Adipose tissue (tissue), 3 donors: ENCODE data around the gene COL18A1. TPM values are rescaled to one million over a fixed set of nuclear protein-coding genes. Genes with fewer than 3 reads are reported as not detected.

Source experiments
- H3K27ac ChIP-seq: one replicate; pipeline ENCODE4 v1.5.1; 2013; ENCODE audit warnings: low read depth, low read length
- WGBS, 3 donors: extraction: QIAGEN DNeasy Blood & Tissue Kit; methylation state at CpG; one replicate each; pipeline ENCODE4 v1.1.7; 2013; 5-methylcytosine and 5-hydroxymethylcytosine counted together
- polyA plus RNA-seq, 3 donors: library from polyadenylated mRNA; stranded (reverse); fragments of 200-250 nt; gene quantifications; one replicate each; pipeline ENCODE4 v1.2.3, GENCODE V29; 2013
- donor health status: healthy with polysubstance abuse.
- donor health status: Bipolar disorder and iron deficiency.
- donor health status: healthy.

COL18A1 gene
- polyA plus RNA-seq, 3 donors = 42.2 to 93.6 (median 50.6) TPM

- WGBS, 3 donors = 87 to 94% (median 91%) methylated on average over 30 to 32 of the region's 35 CpGs
- no peak overlapping the region for H3K27ac ChIP-seq
Observed at GRCh38 chr21:45379901-45380330, 25.0 kb upstream of the COL18A1 start.

DNA sequence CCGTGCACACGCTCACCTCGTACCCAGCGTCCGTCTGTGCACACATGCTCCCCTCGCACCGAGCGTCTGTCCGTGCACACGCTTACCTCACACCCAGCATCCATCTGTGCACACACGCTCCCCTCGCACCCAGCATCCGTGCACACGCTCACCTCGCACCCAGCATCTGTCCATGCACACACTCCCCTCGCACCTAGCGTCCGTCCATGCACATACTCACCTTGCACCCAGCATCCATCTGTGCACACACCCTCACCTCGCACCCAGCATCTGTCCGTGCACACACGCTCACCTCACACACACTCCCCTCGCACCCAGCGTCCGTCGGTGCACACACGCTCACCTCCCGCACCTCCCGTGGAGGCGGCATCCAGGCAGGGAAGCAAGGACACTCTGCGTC lies 24.4 kb upstream of the COL18A1 start:
- H3K27ac ChIP-seq = no peak overlapping the region
- WGBS, 3 donors = 91 to 95% (median 95%) methylated on average over 30 of the region's 30 CpGs

- 82 to 91% (median 91%) methylated on average over 19 to 24 of the region's 24 CpGs for WGBS, 3 donors
- no peak overlapping the region for H3K27ac ChIP-seq
Observed at GRCh38 chr21:45381036-45381787, 23.8 kb upstream of the COL18A1 start.

DNA sequence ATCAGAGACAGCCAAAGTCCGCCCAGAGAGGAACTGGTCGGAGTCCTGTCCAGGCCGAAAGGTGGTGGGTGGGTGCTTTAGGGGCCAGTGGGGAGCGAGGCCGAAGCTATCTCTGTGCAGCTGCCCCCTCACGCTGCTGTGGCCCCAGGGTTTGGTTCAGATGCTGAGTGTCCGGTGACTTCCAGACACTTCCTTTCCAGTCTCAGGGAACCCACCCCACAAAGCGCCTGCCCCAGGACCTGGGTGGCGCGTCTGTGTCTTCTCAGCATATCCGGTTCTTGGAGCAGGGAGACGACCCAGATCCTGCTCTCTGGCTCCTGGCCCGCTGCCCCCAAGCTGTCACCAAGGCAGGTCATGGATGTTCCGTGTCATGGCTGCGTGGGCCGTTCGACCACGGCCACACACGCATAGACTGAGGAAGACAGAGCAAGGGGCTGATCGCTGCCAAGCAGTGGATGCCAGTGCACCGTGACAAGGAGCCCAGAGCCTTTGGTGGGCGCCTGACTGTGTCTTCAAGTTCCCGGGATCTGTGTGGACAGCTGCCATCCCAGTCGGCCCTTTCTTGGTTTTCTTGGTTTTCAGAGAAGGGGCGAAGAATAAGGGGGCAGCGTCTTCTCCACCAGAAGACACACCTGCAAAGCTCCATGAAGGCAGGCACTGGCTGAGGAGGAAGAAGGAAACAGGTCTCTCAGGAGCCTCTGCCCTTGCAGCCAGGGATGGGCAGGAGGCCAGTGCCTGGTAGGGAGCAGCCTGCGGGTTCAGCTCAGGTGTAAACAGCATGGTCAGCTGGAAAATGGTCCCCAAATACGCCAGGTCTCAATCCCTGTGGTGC lies 22.9 kb upstream of the COL18A1 start:
- H3K27ac ChIP-seq = no peak overlapping the region
- whole genome bisulfite sequencing, 3 donors = 88 to 93% (median 90%) methylated on average over 28 of the region's 28 CpGs

DNA sequence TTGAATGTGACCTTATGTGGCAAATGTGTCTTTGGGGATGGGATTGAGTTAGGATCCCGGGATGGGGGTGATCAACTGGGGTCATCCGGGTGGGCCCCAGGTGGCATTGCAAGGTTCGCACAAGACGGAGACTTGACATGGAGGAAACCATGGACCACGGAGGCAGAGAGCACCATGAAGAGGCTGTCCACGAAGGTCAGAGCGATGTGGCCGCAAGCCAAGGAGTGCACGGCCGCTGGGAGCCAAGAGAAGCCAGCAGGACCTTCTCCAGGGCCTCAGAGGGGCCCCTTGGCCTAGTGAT lies 22.3 kb upstream of the COL18A1 start:
- WGBS, 3 donors = 93 to 96% (median 93%) methylated on average over 10 of the region's 10 CpGs
- no peak overlapping the region for H3K27ac ChIP-seq

GRCh38 chr21:45383111-45383614 lies 21.8 kb upstream of the COL18A1 start:
- WGBS, 3 donors = 72 to 81% (median 79%) methylated on average over 11 of the region's 11 CpGs
- no peak overlapping the region for H3K27ac ChIP-seq

GRCh38 chr21:45383615-45384201 lies 21.3 kb upstream of the COL18A1 start:
- H3K27ac ChIP-seq = no peak overlapping the region
- 61 to 73% (median 70%) methylated on average over 26 of the region's 26 CpGs for WGBS, 3 donors

- H3K27ac ChIP-seq = no peak overlapping the region
- 69 to 87% (median 87%) methylated on average over 30 of the region's 30 CpGs for WGBS, 3 donors
Observed at GRCh38 chr21:45384656-45385548, 20.1 kb upstream of the COL18A1 start.

GRCh38 chr21:45385549-45386050 lies 19.4 kb upstream of the COL18A1 start:
- 80 to 92% (median 91%) methylated on average over 21 of the region's 21 CpGs for WGBS, 3 donors
- H3K27ac ChIP-seq = no peak overlapping the region

DNA sequence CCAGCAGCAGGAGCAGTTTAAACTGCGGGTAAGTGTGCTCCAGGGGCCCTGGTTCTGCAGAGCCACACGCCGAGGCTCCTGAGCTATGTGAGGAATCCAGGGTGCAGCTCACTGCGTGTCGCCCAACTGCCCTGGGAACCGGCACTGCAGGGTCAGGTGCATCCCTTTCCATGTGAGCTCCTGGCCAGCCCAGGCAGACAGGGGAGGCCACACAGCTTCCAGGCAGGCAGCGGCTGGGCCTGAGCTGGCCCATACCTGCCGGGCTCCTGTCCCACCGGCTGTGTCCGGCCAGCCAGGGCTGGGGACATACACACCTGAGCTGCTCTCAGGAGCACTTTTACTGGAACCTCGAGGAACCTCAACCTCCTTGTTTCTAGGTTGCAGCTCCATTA lies 18.6 kb upstream of the COL18A1 start:
- H3K27ac ChIP-seq = no peak overlapping the region
- 44 to 84% (median 84%) methylated on average over 9 to 11 of the region's 11 CpGs for WGBS, 3 donors

GRCh38 chr21:45386728-45387371 lies 18.1 kb upstream of the COL18A1 start:
- H3K27ac ChIP-seq = no peak overlapping the region
- WGBS, 3 donors = 30 to 44% (median 40%) methylated on average over 20 of the region's 20 CpGs

DNA sequence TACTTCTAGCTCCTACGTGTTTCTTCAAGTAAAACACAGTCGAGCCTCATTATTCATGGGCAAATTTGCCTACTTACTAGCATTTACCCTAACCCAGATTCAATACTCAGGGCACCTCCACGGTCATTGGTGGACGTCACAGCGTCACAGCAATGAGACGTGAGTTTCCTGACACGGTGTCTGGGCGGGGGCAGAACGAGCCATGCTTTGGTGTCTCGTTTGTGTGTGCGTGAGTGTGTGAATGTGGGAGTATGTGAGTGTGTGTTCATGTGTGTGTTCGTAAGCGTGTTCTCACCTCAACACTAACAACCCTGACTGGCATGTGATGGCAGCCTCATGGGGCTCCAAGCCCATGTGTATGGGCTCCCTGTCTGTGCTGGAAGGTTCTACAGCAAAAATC lies 17.5 kb upstream of the COL18A1 start:
- no peak overlapping the region for H3K27ac ChIP-seq

GRCh38 chr21:45388011-45388521 lies 16.9 kb upstream of the COL18A1 start:
- 66 to 68% (median 67%) methylated on average over 7 of the region's 7 CpGs for WGBS, 3 donors
- no peak overlapping the region for H3K27ac ChIP-seq

More for the DNA sequence above, 17.5 kb upstream of the COL18A1 start:
- 76 to 80% (median 76%) methylated on average over 13 of the region's 13 CpGs for WGBS, 3 donors

DNA sequence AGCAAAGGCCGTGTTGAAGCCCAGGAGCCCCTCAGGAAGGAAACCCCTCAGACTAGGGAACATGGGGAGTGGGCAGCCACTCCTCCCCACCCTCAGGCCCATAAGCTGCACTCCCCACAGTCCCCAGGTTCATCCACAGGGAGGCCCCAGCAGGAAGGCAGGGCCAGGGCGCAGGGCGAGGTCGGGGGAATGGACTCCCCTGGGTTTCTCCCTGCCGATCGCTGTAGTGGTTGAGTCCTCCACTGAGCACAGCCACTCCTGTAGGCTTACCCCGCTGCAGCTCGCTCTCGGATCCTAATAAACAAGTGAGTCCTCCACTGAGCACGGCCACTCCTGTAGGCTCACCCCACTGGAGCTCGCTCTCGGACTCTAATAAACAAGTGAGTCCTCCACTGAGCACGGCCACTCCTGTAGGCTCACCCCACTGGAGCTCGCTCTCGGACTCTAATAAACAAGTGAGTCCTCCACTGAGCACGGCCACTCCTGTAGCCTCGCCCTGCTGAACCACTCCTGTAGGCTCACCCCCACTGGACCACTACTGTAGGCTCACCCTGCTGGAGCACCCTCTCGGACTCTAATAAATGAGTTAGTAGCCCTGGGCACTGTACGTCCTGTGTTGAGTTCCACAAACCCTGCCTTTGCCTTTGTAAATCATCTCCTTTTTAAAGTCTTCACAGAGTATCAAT lies 16.2 kb upstream of the COL18A1 start:
- WGBS, 3 donors = 78 to 91% (median 90%) methylated on average over 19 of the region's 19 CpGs
- no peak overlapping the region for H3K27ac ChIP-seq

GRCh38 chr21:45390121-45390751 lies 14.7 kb upstream of the COL18A1 start:
- 73 to 94% (median 93%) methylated on average over 28 of the region's 28 CpGs for WGBS, 3 donors
- H3K27ac ChIP-seq = no peak overlapping the region
